GM13976 (cell line): Measurements from ENCODE around the gene NEFH.

Experiments used
- DNase-seq: peaks from one replicate; pipeline ENCODE4 v3.0.0; 2012; ENCODE audit warnings: low spot score
- in situ Hi-C: fragments of 300-500 bp; cut with MboI; formaldehyde crosslinking; loops from one replicate; pipeline ENCODE4 v1.12.0; 2022; ENCODE audit warnings: low sequenced_read_pairs, mixed read lengths, inconsistent platforms; ENCODE audit not compliant: unreplicated experiment
- TF ChIP-seq, protein P1 (sequence below): IDR thresholded peaks from 2 replicates; pipeline ENCODE4 v1.5.1; 2012; ENCODE audit warnings: borderline replicate concordance, mild to moderate bottlenecking; ENCODE audit not compliant: insufficient read depth; ENCODE audit errors: extremely low read depth, missing control alignments, control extremely low read depth

Gene NEFH

DNA sequence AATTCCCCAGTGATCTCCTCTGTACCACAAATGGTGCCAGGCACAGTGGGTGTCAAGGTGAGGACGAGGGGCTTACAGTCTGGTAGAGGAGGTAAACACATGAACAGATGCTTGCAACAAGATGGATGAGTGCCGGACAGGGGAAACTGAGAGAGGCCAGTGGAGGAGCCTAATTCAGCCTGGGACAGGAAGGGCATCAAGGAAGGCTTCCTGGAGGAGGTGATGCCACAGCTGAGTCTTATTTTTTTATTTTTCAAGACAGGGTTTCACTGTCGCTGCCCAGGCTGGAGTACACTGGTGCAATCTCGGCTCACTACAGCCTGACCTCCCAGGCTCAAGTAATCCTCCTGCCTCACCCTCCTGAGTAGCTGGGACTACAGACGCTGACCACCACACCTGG, 18.8 kb upstream of the NEFH start:
- TF ChIP-seq, protein P1, sequence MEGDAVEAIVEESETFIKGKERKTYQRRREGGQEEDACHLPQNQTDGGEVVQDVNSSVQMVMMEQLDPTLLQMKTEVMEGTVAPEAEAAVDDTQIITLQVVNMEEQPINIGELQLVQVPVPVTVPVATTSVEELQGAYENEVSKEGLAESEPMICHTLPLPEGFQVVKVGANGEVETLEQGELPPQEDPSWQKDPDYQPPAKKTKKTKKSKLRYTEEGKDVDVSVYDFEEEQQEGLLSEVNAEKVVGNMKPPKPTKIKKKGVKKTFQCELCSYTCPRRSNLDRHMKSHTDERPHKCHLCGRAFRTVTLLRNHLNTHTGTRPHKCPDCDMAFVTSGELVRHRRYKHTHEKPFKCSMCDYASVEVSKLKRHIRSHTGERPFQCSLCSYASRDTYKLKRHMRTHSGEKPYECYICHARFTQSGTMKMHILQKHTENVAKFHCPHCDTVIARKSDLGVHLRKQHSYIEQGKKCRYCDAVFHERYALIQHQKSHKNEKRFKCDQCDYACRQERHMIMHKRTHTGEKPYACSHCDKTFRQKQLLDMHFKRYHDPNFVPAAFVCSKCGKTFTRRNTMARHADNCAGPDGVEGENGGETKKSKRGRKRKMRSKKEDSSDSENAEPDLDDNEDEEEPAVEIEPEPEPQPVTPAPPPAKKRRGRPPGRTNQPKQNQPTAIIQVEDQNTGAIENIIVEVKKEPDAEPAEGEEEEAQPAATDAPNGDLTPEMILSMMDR, result no peak
- in situ Hi-C loops, result no loop called here
- no peak for DNase-seq

DNA sequence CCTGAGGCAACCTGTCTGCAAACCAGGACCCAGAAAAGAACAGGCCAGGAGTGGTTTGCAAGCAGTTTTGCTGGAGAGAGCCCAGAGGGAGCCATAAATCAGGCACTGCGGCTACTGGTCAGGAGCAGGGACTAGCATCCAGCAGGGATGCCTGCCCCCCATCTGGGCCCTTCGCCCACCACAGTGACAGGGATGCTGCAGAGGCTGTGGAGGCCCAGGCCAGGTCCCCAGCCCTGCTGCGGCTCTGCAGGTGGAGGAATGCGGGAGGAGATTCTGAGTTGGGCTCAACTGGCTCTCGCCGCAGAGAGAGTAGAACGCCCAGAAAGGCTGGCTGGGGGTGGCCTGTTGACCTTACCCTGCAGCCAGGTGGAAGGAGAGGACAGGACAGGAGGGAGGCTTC, 16.4 kb upstream of the NEFH start:
- TF ChIP-seq, protein P1, result no peak
- no peak for DNase-seq
- in situ Hi-C loops, result no loop called here

DNA sequence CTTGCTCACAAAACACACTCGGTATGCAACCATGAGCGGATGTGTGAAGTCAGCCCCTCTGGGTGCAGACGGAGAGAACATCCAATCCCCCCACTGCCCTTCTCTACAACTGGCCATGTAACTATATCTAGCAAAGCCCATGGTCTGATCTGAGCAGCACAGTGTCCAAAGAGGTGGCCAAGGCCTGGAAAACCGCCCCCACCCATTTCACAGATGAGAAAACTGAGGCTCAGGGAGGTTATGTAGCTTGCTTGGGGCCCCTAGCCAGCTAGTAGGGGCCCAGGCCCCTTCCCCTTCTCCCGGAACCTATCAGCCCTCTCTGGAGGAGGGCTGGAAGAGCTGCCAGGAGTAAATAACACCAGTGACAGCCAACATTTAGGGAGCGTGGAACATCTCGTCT, 15.4 kb upstream of the NEFH start:
- DNase-seq, result no peak
- in situ Hi-C loops, result no loop called here

DNA sequence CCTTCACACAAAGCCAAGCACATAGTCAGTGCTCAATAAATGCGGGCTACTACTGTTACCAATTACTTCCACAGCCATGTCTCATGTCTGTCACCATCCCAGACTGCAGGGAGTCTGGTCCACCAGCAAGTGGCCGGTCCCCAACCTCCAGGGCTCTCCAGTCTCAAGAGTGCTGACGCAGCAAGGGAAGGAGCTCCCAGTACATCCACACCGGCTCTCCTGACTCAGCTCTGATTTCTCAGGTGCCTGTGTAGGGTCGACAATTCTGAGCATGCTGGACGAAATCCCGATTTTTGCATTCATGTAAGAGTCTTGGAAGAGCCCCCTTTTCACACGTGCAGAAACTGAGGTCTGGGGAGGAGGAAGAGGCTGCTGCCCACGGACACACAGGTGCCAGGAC, 10.3 kb upstream of the NEFH start:
- in situ Hi-C loops, result loop anchor here (10.0 kb wide), 1 partner anchor 75 kb away; no protein-coding TSS in a partner anchor
- TF ChIP-seq, protein P1, result no peak
- no peak for DNase-seq

More for the DNA sequence above, 15.4 kb upstream of the NEFH start:
- TF ChIP-seq, protein P1, result no peak

DNA sequence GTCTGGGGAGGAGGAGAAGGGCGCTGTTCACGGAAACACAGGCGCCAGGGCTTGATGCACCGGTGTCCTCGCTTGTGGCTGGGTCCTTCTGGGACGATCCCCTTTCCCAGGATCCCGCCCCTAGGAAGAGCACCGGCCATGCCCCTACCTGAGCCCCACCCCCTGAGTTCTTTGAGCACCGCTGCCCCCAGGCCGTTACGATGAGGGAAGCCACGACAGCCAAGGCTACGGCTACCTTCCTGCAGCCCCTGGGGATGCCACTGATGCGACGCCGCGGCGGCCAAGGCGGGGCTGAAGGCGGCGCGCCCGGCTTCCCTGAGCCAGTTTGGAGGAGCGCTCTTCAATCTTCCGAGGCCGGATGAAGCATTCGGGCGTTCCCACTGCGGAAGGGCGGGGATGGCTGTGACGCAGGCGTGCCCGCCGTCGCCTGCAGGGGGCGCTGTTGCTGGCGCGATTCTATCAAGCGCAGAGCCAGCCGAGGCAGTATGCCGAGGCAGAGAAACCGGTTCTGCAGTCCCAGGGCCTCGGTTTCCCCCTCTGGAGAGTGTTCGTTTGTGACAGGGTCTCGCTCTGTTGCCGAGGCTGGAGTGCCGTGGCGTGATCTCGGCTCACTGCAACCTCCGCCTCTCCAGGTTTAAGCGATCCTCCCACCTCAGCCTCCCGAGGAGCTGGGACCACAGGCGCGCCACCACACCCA, 9.7 kb upstream of the NEFH start:
- TF ChIP-seq, protein P1, result peak; percentile 78
- in situ Hi-C loops, result loop anchor here (10.0 kb wide), 1 partner anchor 76 kb away; no protein-coding TSS in a partner anchor
- peak; percentile 91 for DNase-seq

DNA sequence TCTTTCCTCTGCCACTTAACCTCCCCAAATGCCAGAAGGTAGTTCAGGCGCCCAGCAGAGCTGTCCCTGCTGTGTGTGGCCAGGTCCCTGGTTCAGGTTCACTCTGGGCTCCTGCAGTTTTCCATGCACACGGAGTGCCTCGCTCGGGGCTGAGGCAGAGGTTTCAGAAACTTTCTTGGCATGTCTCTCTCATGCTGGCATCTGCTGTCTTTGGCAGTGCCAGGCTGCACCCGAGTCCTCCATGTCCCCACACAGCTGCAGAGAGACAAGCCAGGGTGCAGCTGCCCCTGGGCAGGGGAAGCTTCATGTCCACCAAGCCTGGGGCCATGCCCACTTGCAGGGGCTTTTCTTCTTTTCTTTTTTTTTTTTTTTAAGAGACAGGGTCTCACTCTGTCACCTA, 7.0 kb upstream of the NEFH start:
- in situ Hi-C loops, result loop anchor here (10.0 kb wide), 1 partner anchor 78 kb away; no protein-coding TSS in a partner anchor
- no peak for DNase-seq
- TF ChIP-seq, protein P1, result no peak

DNA sequence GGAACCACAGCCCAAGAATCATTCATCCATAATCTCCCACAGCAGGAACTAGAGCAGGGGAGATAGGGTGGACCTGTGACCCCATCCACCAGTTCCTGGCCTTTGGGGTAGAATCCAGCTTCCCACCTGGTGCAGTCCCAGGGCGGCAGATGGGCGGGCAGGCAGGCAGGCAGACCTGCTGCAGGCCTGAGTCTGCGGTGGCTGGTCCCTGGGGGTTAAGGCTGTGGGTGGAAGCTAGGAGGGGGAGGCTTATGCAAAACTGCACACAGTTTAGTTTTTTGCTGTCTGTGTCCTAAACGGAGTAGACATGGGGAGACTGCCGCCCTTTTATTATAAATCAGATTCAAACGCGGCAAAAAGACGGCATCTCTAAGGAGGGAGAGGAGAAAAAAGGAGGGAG, 4.5 kb upstream of the NEFH start:
- DNase-seq, result peak; percentile 60

More for the DNA sequence above, 4.5 kb upstream of the NEFH start:
- TF ChIP-seq, protein P1, result no peak
- in situ Hi-C loops, result loop anchor here (10.0 kb wide), 1 partner anchor 81 kb away; no protein-coding TSS in a partner anchor
